Measurements from ENCODE around the gene CCDC134. TPM values are rescaled to one million over a fixed set of nuclear protein-coding genes. Genes with fewer than 3 reads are reported as not detected.

Gene CCDC134
- total RNA-seq, 2 experiments from 2014 or later: 15.2 to 15.9 TPM

GRCh38 chr22:41818596-41818995 lies 18.1 kb downstream of the CCDC134 start:
- TF ChIP-seq CTCF (IDR thresholded peaks at IDR 0.05): no peak
- intact Hi-C loops (cut with micrococcal nuclease): no loop called here
- Mint-ChIP-seq H3K9me3 (no peaks in the 10 kb centered on the region), H3K27me3 (no peaks in the 10 kb centered on the region), H3K36me3 (ENCODE audit: low read depth) (peaks cover 6% of the 10 kb centered on the region), H3K4me3 (no peak overlapping the region), H3K4me1 (ENCODE audit: low read depth) (peaks cover 20% of the 10 kb centered on the region), H3K27ac (no peak overlapping the region)
- ChIA-PET POLR2A (interaction anchor here (0.6 to 1.4 kb wide), 2 partner anchors 18 to 230 kb away, joined by 4 to 6 read pairs; partner anchors contain the start of gene CCDC134), CTCF (interaction anchor here (1.1 kb wide), 1 partner anchor 122 kb away, joined by 3 read pairs; no protein-coding TSS in a partner anchor)
- ATAC-seq (no peak), DNase-seq (no peak)

GRCh38 chr22:41819257-41819656 lies 18.8 kb downstream of the CCDC134 start:
- DNase-seq: no peak
- intact Hi-C loops (cut with micrococcal nuclease): no loop called here
- Mint-ChIP-seq H3K9me3 (no peaks in the 10 kb centered on the region), H3K27ac (no peak overlapping the region), H3K4me1 (ENCODE audit: low read depth) (peaks cover 26% of the 10 kb centered on the region), H3K27me3 (no peaks in the 10 kb centered on the region), H3K36me3 (ENCODE audit: low read depth) (peaks cover 11% of the 10 kb centered on the region), H3K4me3 (no peak overlapping the region)
- no peak for TF ChIP-seq CTCF (IDR thresholded peaks at IDR 0.05)
- CTCF ChIA-PET: no interaction called here
- ATAC-seq: no peak
- POLR2A ChIA-PET: interaction anchor here (1.4 kb wide), 1 partner anchor 19 kb away, joined by 6 read pairs; the partner anchor contains the start of gene CCDC134

DNA sequence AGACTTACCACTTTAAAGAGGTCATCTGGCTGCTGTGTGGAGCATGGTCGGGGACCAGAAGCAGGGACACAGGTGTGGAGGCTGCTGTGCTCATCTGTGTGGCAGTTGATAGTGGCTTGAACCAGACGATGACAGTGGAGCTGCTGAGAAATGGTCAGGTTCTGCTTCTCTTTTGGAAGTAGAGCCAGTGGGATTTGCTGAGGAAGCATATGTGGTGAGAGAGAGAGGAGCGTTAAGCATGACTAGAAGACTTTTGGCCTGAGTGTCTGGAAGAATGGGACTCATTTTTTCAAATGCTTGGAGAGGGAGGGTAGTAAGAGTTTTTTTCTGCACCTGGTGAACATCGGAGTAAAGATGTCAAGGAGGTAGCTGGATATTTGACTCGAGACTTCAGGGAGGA lies 20.0 kb downstream of the CCDC134 start:
- H3K4me3 Mint-ChIP-seq: no peak overlapping the region
- no peak for ATAC-seq
- CTCF ChIA-PET: interaction anchor here (1.6 kb wide), 1 partner anchor 120 kb away, joined by 6 read pairs; no protein-coding TSS in a partner anchor

GRCh38 chr22:41821471-41822316 lies 21.2 kb downstream of the CCDC134 start:
- Mint-ChIP-seq H3K4me3 (no peak overlapping the region), H3K9me3 (no peaks in the 10 kb centered on the region), H3K27ac (peak overlapping the region; percentile 84), H3K4me1 (ENCODE audit: low read depth) (peaks cover 24% of the 10 kb centered on the region), H3K27me3 (no peaks in the 10 kb centered on the region), H3K36me3 (ENCODE audit: low read depth) (peaks cover 13% of the 10 kb centered on the region)
- ATAC-seq: no peak
- CTCF ChIA-PET: interaction anchor here (0.7 to 2.4 kb wide), 7 partner anchors 21 to 125 kb away, joined by 3 to 10 read pairs (median 3); partner anchors contain the start of gene CENPM
- POLR2A ChIA-PET: interaction anchor here (0.7 to 3.2 kb wide), 8 partner anchors 11 to 122 kb away, joined by 3 to 11 read pairs (median 4); partner anchors contain the start of gene SREBF2
- no peak for TF ChIP-seq CTCF (IDR thresholded peaks at IDR 0.05)
- no peak for DNase-seq
- intact Hi-C loops (cut with micrococcal nuclease): no loop called here

More for the DNA sequence above, 20.0 kb downstream of the CCDC134 start:
- Mint-ChIP-seq H3K36me3 (ENCODE audit: low read depth) (peaks cover 13% of the 10 kb centered on the region), H3K4me1 (ENCODE audit: low read depth) (peaks cover 27% of the 10 kb centered on the region), H3K9me3 (no peaks in the 10 kb centered on the region), H3K27me3 (no peaks in the 10 kb centered on the region), H3K27ac (peak overlapping the region; percentile 25)
- DNase-seq: no peak
- TF ChIP-seq CTCF (IDR thresholded peaks at IDR 0.05): no peak
- POLR2A ChIA-PET: interaction anchor here (3.2 kb wide), 1 partner anchor 120 kb away, joined by 10 read pairs; no protein-coding TSS in a partner anchor
- intact Hi-C loops (cut with micrococcal nuclease): no loop called here
